ENCODE results near the gene DRG1. TPM values are rescaled to one million over a fixed set of nuclear protein-coding genes. Genes with fewer than 3 reads are reported as not detected.
"Not testable (repeated sequence)": the region's sequence is repeated elsewhere in the genome, so short reads cannot be mapped to it uniquely, and the experiment has no call there.

DRG1 gene
- total and polyA plus RNA-seq, 9 donors, result 46.8 to 87.1 (median 54.4) TPM

- intact Hi-C loops (cut with DNase I), result loop anchor here in 1 of 4 donors (10.0 kb wide), 1 partner anchor 913 kb away; no protein-coding TSS in a partner anchor
- H3K4me1 ChIP-seq (ENCODE audit: insufficient read depth), result no peaks in the 10 kb centered on the region
- no peaks in the 10 kb centered on the region for H3K36me3 ChIP-seq
- TF ChIP-seq POLR2A (IDR thresholded peaks at IDR 0.05) (no peak), CTCF (IDR thresholded peaks at IDR 0.05) (no peak), EP300 (IDR thresholded peaks at IDR 0.05) (no peak)
- DNase-seq, result no peak
- no peak overlapping the region for H3K4me3 ChIP-seq
- no peak overlapping the region for H3K27ac ChIP-seq
- no peaks in the 10 kb centered on the region for H3K27me3 ChIP-seq
- no peaks in the 10 kb centered on the region for H3K9me3 ChIP-seq
- WGBS, 3 donors, result 79 to 88% (median 83%) methylated on average over 3 of the region's 3 CpGs
These were observed 32.0 kb upstream of the DRG1 start for GRCh38 chr22:31367426-31367825.

GRCh38 chr22:31377612-31378011 is 21.8 kb upstream of the DRG1 start:
- TF ChIP-seq CTCF (IDR thresholded peaks at IDR 0.05) (no peak), POLR2A (IDR thresholded peaks at IDR 0.05) (no peak), EP300 (IDR thresholded peaks at IDR 0.05) (no peak)
- H3K27me3 ChIP-seq, result no peaks in the 10 kb centered on the region
- WGBS, 3 donors, result 24 to 40% (median 32%) methylated on average over 3 of the region's 3 CpGs
- H3K9me3 ChIP-seq, result no peaks in the 10 kb centered on the region
- no peaks in the 10 kb centered on the region for H3K36me3 ChIP-seq
- no peak overlapping the region for H3K4me3 ChIP-seq
- H3K27ac ChIP-seq, result no peak overlapping the region
- no peak for DNase-seq
- peaks cover 5% of the 10 kb centered on the region for H3K4me1 ChIP-seq (ENCODE audit: insufficient read depth)
- intact Hi-C loops (cut with DNase I), result no loop called here

GRCh38 chr22:31378123-31378522 is 21.3 kb upstream of the DRG1 start:
- Histone ChIP-seq H3K4me1 (ENCODE audit: insufficient read depth) (peaks cover 5% of the 10 kb centered on the region), H3K9me3 (no peaks in the 10 kb centered on the region), H3K27me3 (no peaks in the 10 kb centered on the region), H3K27ac (no peak overlapping the region), H3K4me3 (no peak overlapping the region), H3K36me3 (no peaks in the 10 kb centered on the region)
- TF ChIP-seq POLR2A (IDR thresholded peaks at IDR 0.05), result no peak
- no peak for TF ChIP-seq EP300 (IDR thresholded peaks at IDR 0.05)
- TF ChIP-seq CTCF (IDR thresholded peaks at IDR 0.05), result no peak
- DNase-seq, result peak in 3 of 5 donors; percentile 22 to 57 (median 24)
- intact Hi-C loops (cut with DNase I), result no loop called here
- 16 to 40% (median 28%) methylated on average over 3 of the region's 3 CpGs for WGBS, 3 donors

- H3K27ac ChIP-seq; H3K36me3 ChIP-seq; DNase-seq; H3K9me3 ChIP-seq; H3K4me3 ChIP-seq; H3K4me1 ChIP-seq (ENCODE audit: insufficient read depth); H3K27me3 ChIP-seq; intact Hi-C loops (cut with DNase I): not testable (repeated sequence)
- WGBS, 3 donors, result 49 to 59% (median 55%) methylated on average over 6 of the region's 6 CpGs
These were observed 20.8 kb upstream of the DRG1 start for GRCh38 chr22:31378651-31379050.

GRCh38 chr22:31393893-31394292 is 5.5 kb upstream of the DRG1 start:
- H3K27me3 ChIP-seq, result no peaks in the 10 kb centered on the region
- intact Hi-C loops (cut with DNase I), result loop anchor here in 1 of 4 donors (10.0 kb wide), 1 partner anchor 49 kb away; the partner anchor contains the start of gene PATZ1
- H3K27ac ChIP-seq, result no peak overlapping the region
- H3K4me3 ChIP-seq, result no peak overlapping the region
- no peaks in the 10 kb centered on the region for H3K4me1 ChIP-seq (ENCODE audit: insufficient read depth)
- DNase-seq, result no peak
- WGBS, 3 donors, result 93 to 98% (median 94%) methylated on average over 2 of the region's 2 CpGs
- no peak for TF ChIP-seq EP300 (IDR thresholded peaks at IDR 0.05)
- TF ChIP-seq POLR2A (IDR thresholded peaks at IDR 0.05), result no peak
- no peak for TF ChIP-seq CTCF (IDR thresholded peaks at IDR 0.05)
- H3K9me3 ChIP-seq, result no peaks in the 10 kb centered on the region
- no peaks in the 10 kb centered on the region for H3K36me3 ChIP-seq
